Liver (tissue), 9 donors: ENCODE results near the gene TK1. TPM values are rescaled to one million over a fixed set of nuclear protein-coding genes. Genes with fewer than 3 reads are reported as not detected.

Experiments used
- DNase-seq: peaks from one replicate; pipeline ENCODE4 v3.0.0-alpha.2; 2017; ENCODE audit warnings: low spot score
- H3K27ac ChIP-seq, 2 donors: one replicate each; pipeline ENCODE4 v1.7.0; 2013; ENCODE audit warnings: inconsistent platforms in 2 of 2, low read length in 2 of 2, control low read depth in 1 of 2, low read depth in 1 of 2, mild to moderate bottlenecking in 1 of 2
- H3K27me3 ChIP-seq, 4 donors: one replicate each; pipeline versions ENCODE4 v1.6.1 to v1.7.0; 2013; ENCODE audit warnings: low read length in 3 of 4, inconsistent platforms in 1 of 4, mild to moderate bottlenecking in 1 of 4, moderate library complexity in 1 of 4; ENCODE audit not compliant: control insufficient read depth in 4 of 4, insufficient read depth in 4 of 4
- H3K36me3 ChIP-seq, 4 donors: one replicate each; pipeline versions ENCODE4 v1.6.1 to v1.7.0; 2013; ENCODE audit warnings: low read length in 3 of 4, mild to moderate bottlenecking in 3 of 4, low read depth in 1 of 4, moderate library complexity in 1 of 4; ENCODE audit not compliant: control insufficient read depth in 4 of 4, insufficient read depth in 3 of 4
- H3K4me1 ChIP-seq, 4 donors: one replicate each; pipeline versions ENCODE4 v1.6.1 to v1.7.0; 2013; ENCODE audit warnings: low read length in 3 of 4, mild to moderate bottlenecking in 3 of 4, moderate library complexity in 1 of 4; ENCODE audit not compliant: control insufficient read depth in 4 of 4, insufficient read depth in 4 of 4
- H3K4me3 ChIP-seq, 3 donors: one replicate each; pipeline versions ENCODE4 v1.6.1 to v1.7.0; 2013; ENCODE audit warnings: low read length in 3 of 3, control low read depth in 1 of 3, low read depth in 1 of 3, mild to moderate bottlenecking in 1 of 3
- H3K9ac ChIP-seq, 2 donors: one replicate each; pipeline ENCODE4 v1.7.0; 2013; ENCODE audit warnings: low read length in 2 of 2, mild to moderate bottlenecking in 2 of 2, moderate library complexity in 2 of 2, control low read depth in 1 of 2, low read depth in 1 of 2
- H3K9me3 ChIP-seq, 4 donors: one replicate each; pipeline versions ENCODE4 v1.6.1 to v1.7.0; 2013; ENCODE audit warnings: low read length in 3 of 4; ENCODE audit not compliant: control insufficient read depth in 4 of 4
- FOXA1 ChIP-seq: IDR thresholded peaks from 2 replicates; pipeline ENCODE4 v1.6.1; 2016; ENCODE audit warnings: antibody characterized with exemption
- FOXA2 ChIP-seq: IDR thresholded peaks from 2 replicates; pipeline ENCODE4 v1.6.1; 2016; ENCODE audit warnings: antibody characterized with exemption
- HNF4G ChIP-seq: IDR thresholded peaks from 2 replicates; pipeline ENCODE4 v1.6.1; 2016; ENCODE audit warnings: antibody characterized with exemption
- JUND ChIP-seq, 2 donors: IDR thresholded peaks; 2 replicates each; pipeline ENCODE4 v1.6.1; 2016; ENCODE audit warnings: antibody characterized with exemption in 2 of 2
- RAD21 ChIP-seq, 2 donors: IDR thresholded peaks; 2 replicates each; pipeline ENCODE4 v1.6.1; 2016; ENCODE audit warnings: antibody characterized with exemption in 2 of 2, mild to moderate bottlenecking in 2 of 2
- RXRA ChIP-seq, 2 donors: IDR thresholded peaks; 2 replicates each; pipeline ENCODE4 v1.6.1; 2017 to 2018; ENCODE audit warnings: antibody characterized with exemption in 2 of 2, mild to moderate bottlenecking in 1 of 2
- SP1 ChIP-seq: IDR thresholded peaks from 2 replicates; pipeline ENCODE4 v1.6.1; 2018; ENCODE audit warnings: antibody characterized with exemption, mild to moderate bottlenecking
- TAF1 ChIP-seq: conservative IDR thresholded peaks from 2 replicates; pipeline ENCODE4 v1.6.1; 2016; ENCODE audit warnings: antibody characterized with exemption, mild to moderate bottlenecking
- YY1 ChIP-seq: IDR thresholded peaks from 2 replicates; pipeline ENCODE4 v1.6.1; 2016; ENCODE audit warnings: antibody characterized with exemption, mild to moderate bottlenecking
- WGBS: extraction: QIAGEN DNeasy Blood & Tissue Kit; methylation state at CpG from one replicate; pipeline ENCODE4 v1.1.7; 2013; 5-methylcytosine and 5-hydroxymethylcytosine counted together
- polyA plus RNA-seq, 2 donors: library from polyadenylated mRNA; stranded (reverse) in 1 of 2; unstranded in 1 of 2; fragments of 200-250 nt in 1 of 2; fragments of >200 nt in 1 of 2; fragmentation: Nextera tagmentation in 1 of 2; extraction: Ambion mirVana in 1 of 2; gene quantifications; one replicate each; pipeline versions ENCODE4 v1.2.1 to v1.2.3, GENCODE V29; 2013 to 2015
- total RNA-seq, 2 donors: library from RNA; depleted of rRNA; stranded (reverse); fragments of >200 nt; gene quantifications; one replicate each; pipeline ENCODE4 v1.2.3, GENCODE V29; 2014
- TF ChIP-seq, protein P1 (sequence below): fragments of 150-350 bp; IDR thresholded peaks from 2 replicates; pipeline ENCODE4 v1.5.1; 2017; ENCODE audit warnings: improper control_type of control experiment, low read depth, low read length; ENCODE audit not compliant: missing input control
- TF ChIP-seq, protein P2 (sequence below): IDR thresholded peaks from 2 replicates; pipeline ENCODE4 v1.6.1; 2016; ENCODE audit warnings: antibody characterized with exemption
- TF ChIP-seq, protein P3 (sequence below): IDR thresholded peaks from 2 replicates; pipeline ENCODE4 v1.6.1; 2016; ENCODE audit warnings: antibody characterized with exemption, mild to moderate bottlenecking
- TF ChIP-seq, protein P4 (sequence below): IDR thresholded peaks from 2 replicates; pipeline ENCODE4 v1.6.1; 2016; ENCODE audit warnings: antibody characterized with exemption
- donor health status: healthy.
- donor health status: healthy.
- donor health status: healthy.
- donor health status: healthy.
- donor health status: healthy.

The TK1 gene
- total and polyA plus RNA-seq, 4 donors, result 0.84 to 97.6 (median 10.1) TPM

DNA sequence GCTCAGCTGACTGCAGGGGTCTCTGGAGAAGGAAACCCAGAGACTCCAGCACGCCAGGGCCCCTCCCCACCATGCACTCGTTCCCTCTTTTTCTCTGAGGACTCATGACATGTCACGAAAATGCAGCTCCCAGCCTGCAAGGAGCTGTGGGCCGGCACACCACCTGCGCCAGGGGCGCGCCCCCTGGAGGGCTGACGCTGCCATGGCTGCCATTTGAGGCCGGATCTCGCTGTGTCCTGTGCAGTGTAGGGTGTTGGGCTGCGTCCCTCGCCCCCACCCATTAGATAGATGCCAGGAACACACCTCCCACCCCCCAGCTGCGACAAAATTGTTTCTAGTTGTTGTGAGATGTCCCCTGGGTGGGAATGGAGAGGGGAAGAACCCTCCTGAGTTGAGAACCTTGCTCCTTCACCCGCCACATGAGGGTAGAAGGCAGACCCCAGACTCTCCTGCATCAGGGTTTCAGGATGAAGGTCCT is 10.3 kb downstream of the TK1 start:
- Histone ChIP-seq H3K36me3 (peaks cover 0 to 10% (median 2%) of the 10 kb centered on the region in 4 donors), H3K4me3 (no peak overlapping the region), H3K27ac (no peak overlapping the region), H3K4me1 (peaks cover 13 to 51% (median 34%) of the 10 kb centered on the region in 4 donors), H3K9me3 (no peaks in the 10 kb centered on the region), H3K9ac (no peak overlapping the region), H3K27me3 (no peaks in the 10 kb centered on the region)
- WGBS, result 40% methylated on average over 14 of the region's 14 CpGs
- no peak for TF ChIP-seq HNF4G
- TF ChIP-seq YY1, result no peak
- TF ChIP-seq, protein P1, sequence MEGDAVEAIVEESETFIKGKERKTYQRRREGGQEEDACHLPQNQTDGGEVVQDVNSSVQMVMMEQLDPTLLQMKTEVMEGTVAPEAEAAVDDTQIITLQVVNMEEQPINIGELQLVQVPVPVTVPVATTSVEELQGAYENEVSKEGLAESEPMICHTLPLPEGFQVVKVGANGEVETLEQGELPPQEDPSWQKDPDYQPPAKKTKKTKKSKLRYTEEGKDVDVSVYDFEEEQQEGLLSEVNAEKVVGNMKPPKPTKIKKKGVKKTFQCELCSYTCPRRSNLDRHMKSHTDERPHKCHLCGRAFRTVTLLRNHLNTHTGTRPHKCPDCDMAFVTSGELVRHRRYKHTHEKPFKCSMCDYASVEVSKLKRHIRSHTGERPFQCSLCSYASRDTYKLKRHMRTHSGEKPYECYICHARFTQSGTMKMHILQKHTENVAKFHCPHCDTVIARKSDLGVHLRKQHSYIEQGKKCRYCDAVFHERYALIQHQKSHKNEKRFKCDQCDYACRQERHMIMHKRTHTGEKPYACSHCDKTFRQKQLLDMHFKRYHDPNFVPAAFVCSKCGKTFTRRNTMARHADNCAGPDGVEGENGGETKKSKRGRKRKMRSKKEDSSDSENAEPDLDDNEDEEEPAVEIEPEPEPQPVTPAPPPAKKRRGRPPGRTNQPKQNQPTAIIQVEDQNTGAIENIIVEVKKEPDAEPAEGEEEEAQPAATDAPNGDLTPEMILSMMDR, result peak; percentile 70
- TF ChIP-seq RAD21 (IDR thresholded peaks at IDR 0.05), result peak; percentile 67 to 88
- peak in 1 of 2 donors; percentile 14 for TF ChIP-seq RXRA (IDR thresholded peaks at IDR 0.05)
- TF ChIP-seq, protein P2, sequence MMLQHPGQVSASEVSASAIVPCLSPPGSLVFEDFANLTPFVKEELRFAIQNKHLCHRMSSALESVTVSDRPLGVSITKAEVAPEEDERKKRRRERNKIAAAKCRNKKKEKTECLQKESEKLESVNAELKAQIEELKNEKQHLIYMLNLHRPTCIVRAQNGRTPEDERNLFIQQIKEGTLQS, result no peak
- TF ChIP-seq TAF1, result no peak
- no peak for TF ChIP-seq FOXA2
- peak; percentile 85 for DNase-seq

DNA sequence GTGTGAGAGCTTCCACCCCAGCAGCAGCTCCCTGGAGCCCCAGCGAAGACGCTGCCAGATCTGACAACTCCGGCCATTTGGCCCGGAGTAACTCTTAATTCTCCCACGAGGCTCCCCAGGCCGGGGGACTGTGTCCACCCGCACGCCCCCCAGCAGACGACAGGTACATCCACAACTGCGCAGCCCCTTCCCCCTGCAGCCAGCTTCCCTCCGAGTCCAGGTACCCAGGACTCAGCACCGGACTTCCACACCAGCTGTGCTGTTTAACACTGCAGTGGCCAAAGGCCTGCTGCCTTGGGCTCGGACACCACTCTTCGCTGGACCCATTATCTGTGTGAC is 11.2 kb downstream of the TK1 start:
- TF ChIP-seq RXRA (IDR thresholded peaks at IDR 0.05), result no peak
- TF ChIP-seq, protein P3, sequence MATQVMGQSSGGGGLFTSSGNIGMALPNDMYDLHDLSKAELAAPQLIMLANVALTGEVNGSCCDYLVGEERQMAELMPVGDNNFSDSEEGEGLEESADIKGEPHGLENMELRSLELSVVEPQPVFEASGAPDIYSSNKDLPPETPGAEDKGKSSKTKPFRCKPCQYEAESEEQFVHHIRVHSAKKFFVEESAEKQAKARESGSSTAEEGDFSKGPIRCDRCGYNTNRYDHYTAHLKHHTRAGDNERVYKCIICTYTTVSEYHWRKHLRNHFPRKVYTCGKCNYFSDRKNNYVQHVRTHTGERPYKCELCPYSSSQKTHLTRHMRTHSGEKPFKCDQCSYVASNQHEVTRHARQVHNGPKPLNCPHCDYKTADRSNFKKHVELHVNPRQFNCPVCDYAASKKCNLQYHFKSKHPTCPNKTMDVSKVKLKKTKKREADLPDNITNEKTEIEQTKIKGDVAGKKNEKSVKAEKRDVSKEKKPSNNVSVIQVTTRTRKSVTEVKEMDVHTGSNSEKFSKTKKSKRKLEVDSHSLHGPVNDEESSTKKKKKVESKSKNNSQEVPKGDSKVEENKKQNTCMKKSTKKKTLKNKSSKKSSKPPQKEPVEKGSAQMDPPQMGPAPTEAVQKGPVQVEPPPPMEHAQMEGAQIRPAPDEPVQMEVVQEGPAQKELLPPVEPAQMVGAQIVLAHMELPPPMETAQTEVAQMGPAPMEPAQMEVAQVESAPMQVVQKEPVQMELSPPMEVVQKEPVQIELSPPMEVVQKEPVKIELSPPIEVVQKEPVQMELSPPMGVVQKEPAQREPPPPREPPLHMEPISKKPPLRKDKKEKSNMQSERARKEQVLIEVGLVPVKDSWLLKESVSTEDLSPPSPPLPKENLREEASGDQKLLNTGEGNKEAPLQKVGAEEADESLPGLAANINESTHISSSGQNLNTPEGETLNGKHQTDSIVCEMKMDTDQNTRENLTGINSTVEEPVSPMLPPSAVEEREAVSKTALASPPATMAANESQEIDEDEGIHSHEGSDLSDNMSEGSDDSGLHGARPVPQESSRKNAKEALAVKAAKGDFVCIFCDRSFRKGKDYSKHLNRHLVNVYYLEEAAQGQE, result no peak
- TF ChIP-seq RAD21 (IDR thresholded peaks at IDR 0.05), result no peak
- TF ChIP-seq, protein P1, result no peak
- TF ChIP-seq, protein P4, sequence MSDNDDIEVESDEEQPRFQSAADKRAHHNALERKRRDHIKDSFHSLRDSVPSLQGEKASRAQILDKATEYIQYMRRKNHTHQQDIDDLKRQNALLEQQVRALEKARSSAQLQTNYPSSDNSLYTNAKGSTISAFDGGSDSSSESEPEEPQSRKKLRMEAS, result no peak
- TF ChIP-seq YY1, result no peak
- TF ChIP-seq TAF1, result no peak
- TF ChIP-seq FOXA2, result no peak
- no peak for TF ChIP-seq JUND (IDR thresholded peaks at IDR 0.05)
- TF ChIP-seq SP1, result no peak
- TF ChIP-seq HNF4G, result no peak
- TF ChIP-seq, protein P2, result no peak
- TF ChIP-seq FOXA1, result no peak
- Histone ChIP-seq H3K4me3 (peak overlapping the region in 1 of 3 donors; percentile 11), H3K27me3 (no peaks in the 10 kb centered on the region), H3K9ac (no peak overlapping the region), H3K36me3 (peaks cover 0 to 19% (median 3%) of the 10 kb centered on the region in 4 donors), H3K27ac (peak overlapping the region; percentile 69 to 76), H3K4me1 (peaks cover 13 to 51% (median 34%) of the 10 kb centered on the region in 4 donors), H3K9me3 (no peaks in the 10 kb centered on the region)
- DNase-seq, result no peak
- whole genome bisulfite sequencing, result 69% methylated on average over 14 of the region's 14 CpGs
